Right lobe of liver (tissue), 4 donors: ENCODE data around the gene KAZN.

Experiments used
- CTCF ChIP-seq, 4 donors: fragments of 200-600 bp in 3 of 4; fragments of 450-650 bp in 1 of 4; IDR thresholded peaks; one replicate each; pipeline versions ENCODE4 v1.5.1 to v1.8.0; 2016 to 2022; ENCODE audit warnings: antibody characterized with exemption in 4 of 4, mild to moderate bottlenecking in 2 of 4
- POLR2A ChIP-seq: fragments of 450-650 bp; IDR thresholded peaks from one replicate; pipeline ENCODE4 v1.6.1; 2017; ENCODE audit warnings: antibody characterized with exemption, mild to moderate bottlenecking
- donor health status: DM: no; HTN: no; CAD: no.
- donor health status: DM: no; HTN: no; CAD: no.
- donor health status: DM: no; HTN: yes; CAD: no.

- TF ChIP-seq CTCF (IDR thresholded peaks at IDR 0.05) (no peak), POLR2A (no peak)
Observed at GRCh38 chr1:14887764-14888350, 289.4 kb downstream of the KAZN start.
